ENCODE data around the gene B3GAT1.

B3GAT1 gene

DNA sequence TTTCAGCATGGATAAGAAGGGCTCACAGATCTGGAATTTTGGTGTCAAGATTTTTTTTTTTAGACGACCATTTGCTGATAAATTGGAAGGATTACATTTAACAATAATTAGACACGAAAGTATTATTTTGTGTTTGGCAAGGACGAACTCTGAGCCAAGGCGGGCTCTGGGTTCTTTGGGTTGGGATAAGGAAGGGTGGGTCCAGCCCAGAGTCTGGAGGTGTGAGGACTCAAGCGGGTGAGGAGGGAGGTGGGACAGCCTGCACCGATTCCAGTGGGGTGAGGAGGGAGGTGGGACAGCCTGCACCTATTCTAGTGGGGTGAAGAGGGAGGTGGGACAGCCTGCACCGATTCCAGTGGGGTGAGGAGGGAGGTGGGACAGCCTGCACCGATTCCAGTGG, 4.1 kb downstream of the B3GAT1 start:
- DNase-seq, result no peak

DNA sequence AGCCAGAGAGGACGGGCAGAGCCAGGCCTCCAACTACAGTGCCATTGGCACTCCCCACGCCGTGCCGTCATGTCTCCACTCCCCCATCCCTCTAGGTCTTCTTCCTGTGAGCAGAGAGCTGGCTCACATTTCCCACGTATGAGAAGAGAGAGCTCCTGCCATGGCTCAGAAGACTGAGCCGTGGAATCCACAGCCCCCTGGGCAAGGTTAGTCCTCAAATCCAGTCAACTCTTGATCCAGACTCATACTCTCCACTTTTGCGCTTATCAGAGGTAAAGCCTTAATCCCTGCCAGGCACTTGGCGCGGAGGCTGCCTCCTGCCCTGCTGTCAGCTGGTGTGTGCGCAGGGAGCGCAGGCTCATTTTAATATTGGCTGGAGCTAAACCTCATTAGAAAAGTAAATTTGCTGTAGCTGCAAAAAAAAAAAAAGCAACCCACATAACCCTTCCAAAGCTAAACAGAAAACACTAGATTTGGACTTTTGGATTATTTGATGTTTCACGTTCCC, 4.7 kb downstream of the B3GAT1 start:
- no peak for DNase-seq

DNA sequence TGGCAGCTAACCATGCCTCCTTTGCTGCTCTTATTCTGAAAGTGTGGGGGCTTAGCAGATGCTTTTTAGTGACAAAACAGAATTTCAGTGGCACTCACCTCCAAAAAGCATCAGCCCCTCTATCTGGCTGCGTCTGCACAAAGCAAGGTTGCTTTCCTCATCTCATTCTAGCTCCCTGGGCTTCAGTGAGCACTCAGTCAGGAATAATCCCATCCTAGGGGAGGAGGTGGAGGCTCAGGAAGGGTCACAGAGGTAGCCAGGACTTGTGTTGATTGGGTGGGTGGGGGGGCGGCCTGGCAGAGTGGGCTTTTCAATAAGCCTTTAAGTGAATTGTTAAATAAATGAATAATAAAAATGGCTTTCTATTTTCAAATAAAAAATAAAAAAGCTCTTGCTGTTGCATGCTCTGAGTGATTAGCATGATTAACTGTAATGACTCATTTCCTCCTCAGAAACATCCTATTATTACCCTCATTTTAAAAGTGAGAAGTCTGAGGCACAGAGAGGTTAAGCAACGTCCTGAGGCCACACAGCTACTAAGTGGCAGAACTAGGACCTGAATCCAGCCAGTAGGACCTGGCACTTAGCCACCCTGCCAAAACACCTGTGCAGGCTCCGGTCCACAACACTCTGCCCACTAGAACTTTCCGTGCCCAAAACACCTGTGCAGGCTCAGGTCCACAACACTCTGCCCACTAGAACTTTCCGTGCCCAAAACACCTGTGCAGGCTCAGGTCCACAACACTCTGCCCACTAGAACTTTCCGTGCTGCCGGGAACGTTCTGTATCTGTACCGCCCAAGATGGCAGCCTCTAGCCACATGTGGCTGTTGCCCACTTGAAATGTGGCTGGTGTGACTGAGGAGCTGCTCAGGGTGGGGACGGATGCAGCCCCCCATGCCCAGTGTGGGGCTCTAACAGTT, 5.5 kb downstream of the B3GAT1 start:
- DNase-seq, result no peak

DNA sequence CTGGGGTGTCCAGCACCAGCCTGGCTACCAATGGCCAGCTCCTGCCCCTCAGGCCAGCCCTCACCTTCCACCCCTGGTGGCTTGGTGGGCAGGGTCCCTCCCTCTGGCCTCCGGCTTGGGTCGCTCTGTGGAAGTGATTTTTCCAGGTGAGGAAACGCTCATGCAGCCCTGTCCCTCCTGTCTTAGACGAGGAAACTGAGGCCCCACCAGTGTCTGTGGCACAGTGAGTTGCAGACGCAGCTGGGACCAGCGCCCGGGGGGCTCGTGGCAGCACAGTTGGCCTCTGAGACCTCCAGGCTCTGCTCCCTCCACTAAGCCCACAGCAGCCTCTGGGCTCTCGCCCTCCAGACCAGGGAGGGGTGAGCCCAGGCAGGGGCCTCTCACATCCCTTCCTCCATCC, 6.2 kb downstream of the B3GAT1 start:
- no peak for DNase-seq

DNA sequence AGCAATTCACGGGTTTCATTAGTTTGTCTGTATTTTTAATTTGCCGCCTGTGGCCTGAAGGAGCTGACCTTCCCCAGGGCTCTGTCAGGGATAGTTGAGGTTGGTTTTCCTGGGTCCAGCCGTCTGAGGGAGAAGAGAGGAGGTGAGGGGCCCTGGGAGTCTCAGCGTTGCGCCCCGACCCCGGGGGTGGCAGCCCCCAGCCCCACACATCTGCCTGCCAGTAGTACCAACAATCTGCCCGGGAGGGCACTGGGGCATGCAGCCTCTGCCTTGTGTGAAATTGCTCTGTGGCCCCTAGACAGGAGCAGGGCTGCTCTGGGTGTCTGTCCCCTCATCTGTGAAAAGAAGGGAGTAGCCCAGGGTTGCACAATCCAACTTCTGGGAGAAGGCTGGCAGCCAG, 6.6 kb downstream of the B3GAT1 start:
- DNase-seq, result no peak

DNA sequence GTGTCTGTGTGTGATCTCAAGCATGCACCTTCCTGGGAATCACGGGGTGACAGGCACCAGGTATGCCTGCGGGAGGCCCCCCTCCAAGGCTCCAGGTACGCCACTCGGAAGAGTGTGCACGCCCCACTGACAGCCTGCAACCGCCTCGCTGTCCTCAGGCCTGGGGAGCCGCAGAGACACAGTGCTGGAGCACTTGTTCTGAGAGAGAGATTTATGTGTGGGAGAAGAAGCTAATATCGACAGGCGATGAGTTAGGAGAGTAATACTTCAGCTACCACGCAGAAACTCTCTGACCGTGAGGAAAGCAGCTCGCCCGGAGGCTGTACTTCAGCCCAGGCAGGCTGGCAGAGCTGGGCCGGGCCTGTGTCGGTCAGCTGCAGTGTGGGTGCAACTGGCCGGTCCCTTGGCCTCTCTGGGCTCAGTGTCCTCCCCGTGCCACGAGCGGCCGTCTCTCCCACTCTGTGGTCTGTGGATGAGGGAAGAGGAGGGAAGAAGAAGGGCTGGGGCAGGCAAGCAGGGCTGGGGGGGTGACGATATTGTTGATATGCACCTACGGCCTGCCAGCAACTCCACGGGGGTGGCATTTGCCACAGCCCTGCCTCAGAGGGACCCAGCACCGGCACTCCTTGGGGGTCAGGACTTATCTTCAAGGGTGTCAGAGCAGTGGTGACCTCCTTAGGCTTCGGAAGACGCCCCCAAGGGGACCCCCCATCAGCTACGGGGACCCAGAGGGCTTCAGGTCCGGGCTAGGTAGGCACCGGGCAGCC, 7.3 kb downstream of the B3GAT1 start:
- DNase-seq, result no peak

DNA sequence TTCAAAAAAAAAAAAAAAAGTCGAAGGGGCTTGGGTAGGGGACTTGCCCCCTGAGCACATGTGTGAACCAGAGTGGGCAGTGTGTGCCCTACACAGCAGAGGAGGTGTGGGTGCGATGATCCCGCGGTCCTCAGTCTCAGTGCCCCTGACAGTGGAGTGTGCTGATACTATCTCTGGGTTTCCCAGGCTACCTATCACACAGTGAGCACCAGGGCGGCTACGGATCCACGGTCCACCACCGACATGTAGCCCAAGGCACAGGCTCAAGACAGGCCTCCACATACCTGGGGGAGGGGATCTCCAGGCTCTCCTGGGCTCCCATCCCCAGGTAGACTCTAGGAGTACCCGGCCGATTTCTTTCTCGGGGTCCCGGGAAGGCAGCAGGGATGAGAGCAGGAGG, 9.1 kb downstream of the B3GAT1 start:
- DNase-seq, result no peak

DNA sequence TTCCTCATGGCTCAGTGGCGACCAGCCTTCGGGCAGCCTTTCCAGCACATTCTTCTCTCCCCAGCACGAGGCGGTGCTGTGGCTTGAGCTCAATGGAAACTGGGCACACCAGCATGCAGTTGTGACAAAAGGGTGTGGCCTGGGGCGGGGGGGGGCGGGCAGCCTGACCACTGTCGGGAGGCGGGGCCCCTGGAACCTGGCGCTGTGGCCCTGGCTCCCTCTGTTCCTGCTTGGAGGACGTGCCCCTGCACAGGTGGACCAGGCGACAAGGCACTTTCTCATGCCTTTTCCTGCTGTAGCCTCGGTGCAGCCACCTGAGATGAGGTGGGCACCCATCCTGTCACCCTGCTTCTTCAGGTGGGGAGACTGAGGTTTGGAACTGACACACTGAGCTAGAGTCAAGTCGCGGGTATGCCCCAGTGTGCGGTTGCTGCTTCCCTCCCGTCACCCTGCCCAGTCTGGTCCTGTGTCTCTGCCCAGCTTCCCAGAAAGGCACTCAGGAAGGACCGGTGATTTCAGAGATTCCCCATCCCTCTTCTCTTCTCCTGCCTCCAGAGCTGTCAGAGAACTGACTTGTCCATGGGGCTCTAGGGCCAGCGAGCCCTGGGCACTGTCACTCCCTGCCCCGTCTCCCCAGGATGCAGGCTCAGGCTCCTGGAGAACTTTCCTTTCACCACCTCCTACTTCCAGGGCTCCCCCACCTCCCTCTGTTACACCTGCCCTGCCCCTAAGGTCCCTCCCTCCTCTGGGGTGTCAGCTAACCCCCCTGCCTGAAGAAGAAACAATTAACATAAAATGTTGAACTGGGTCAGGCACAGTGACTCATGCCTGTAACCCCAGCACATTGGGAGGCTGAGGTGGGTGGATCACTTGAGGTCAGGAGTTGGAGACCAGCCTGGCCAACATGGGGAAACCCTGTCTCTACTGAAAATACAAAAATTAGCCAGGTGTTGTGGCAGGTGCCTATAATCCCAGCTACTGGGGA, 9.9 kb downstream of the B3GAT1 start:
- DNase-seq, result no peak

DNA sequence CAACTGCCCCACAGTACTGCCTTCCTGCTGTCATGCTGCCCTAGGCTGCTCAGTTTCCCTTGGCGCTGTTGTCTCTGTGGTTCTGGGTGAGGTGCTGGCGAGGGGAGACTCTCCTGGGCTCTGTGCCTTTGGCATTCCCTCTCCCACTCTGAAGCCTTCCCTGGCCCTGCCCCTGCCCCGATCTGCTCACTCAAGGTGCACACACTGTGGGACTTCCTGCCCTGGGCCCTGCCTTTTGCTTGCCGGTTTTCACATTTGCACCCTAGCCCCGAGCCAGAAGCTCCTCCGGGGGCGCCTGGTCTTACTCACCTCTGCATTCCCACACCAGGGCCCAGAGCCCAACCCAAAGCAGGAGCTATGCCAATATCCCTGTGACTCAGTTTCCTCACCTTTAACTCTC, 12.0 kb downstream of the B3GAT1 start:
- no peak for DNase-seq

DNA sequence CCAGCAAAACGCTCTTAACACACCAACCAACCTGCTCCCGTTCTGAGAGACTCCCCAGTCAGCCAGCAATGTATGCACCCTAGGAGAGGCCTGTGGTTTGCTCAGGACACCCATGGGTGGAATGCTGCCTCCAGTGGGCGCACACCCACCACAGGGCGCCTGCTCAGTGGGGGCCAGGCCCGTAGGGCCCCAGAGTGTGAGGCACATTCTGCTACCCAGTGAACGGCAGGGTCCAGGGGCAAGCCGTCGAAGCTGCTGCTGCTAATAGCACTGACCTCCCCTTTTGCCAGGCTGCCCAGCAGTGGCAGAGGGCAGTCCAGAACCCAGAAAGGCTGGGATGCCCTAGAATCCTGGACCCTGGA, 12.8 kb downstream of the B3GAT1 start:
- DNase-seq, result no peak

DNA sequence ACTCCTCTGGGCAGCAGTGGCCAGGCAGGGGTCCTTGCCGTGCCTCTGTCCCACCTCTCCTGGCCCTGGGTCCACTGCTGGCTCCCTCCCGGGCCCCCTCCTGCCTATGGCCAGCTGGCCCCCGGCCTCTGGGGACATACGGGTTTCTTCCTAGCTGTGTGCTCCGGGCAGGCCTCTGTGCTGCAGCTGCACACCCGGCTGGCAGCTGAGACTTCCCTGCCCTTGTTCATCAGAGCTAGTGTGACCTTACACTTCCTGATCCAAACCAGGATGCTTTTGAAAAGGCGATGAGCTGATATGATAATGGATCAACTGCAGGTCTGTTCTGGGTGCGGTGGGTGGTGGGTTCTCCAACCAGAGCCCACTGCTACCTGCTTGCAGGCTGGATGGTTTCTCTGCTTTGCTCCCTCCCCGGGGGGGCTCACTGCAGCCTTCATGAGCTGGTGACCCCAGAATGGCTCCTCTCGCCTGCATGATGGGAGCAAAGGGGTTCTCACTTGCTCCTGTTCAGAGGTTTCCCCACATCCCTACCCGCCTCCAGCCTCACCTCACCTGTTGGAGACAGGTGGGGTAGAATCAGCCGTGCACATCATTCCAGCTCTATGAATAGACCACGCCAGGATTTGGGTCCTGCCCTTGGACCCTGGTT, 13.3 kb downstream of the B3GAT1 start:
- no peak for DNase-seq

DNA sequence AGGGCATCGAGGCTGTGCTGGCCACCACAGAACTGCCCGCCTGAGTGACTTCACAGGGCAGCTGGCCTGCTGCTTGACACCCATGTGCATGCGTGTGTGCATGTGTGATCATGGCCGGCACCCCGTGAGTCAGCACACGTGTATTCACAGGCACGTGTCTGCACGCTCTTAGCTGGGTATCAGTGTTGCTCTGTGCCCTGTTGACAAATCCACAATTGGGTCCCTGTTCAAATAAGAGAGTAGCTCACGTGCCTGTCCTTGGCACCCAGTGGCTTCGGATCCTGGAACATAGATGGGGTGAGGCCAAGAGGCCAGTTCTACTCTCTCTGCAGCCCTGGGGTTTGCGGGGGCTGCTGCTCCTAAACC, 14.0 kb downstream of the B3GAT1 start:
- DNase-seq, result no peak

DNA sequence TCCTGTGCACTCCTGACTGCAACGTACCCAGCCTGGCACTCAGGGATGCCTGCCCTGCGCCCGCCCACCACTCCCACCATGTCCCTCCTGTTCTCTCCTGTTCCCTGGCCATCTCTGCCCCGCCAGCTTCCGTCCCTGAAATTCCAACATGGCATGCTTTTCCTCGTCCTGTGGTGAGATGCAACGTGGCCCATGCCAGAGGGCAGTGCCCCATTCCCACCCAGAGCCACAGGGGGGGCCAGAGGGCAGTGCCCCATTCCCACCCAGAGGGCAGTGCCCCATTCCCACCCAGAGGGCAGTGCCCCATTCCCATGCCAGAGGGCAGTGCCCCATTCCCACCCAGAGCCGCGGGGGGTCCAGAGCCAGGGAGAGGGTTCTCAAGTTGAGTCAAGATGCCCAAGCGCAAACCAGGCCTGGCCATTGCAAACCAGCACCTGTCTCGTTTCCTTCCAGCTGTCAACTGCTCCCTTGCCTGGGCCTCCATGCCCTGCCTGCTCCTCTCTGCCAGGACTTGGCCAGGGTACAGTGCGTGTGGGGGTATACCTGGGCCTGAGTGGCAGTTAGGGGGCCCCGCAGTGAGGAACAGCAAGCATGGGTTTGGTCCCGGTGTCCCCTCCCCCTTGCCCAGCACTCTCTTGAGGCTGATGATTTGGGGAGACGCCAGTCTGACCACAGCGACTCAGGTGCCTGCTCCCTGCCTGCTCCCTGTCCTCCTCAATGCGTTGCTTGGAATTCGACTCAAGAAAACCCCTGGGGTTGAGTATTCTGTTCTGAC, 14.6 kb downstream of the B3GAT1 start:
- no peak for DNase-seq

DNA sequence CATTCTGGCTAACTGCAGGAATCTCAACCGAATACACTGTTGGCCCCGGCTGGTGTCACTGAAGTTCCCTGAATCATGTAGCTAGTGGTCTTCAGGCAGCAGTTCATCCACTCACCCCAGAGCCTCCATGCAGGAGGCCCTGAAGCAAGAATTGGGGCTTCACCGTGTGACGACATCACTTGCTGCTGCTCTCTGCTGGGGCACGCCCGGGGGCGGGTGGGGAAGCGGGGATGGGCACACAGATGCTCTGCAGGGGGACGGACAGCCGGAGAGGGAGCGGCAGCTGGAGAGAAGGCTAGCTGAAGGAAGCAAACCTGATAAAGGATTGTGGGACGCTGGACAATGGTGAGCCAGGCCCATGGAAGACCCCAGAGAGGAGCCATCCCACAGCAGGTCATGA, 17.0 kb downstream of the B3GAT1 start:
- DNase-seq, result no peak

DNA sequence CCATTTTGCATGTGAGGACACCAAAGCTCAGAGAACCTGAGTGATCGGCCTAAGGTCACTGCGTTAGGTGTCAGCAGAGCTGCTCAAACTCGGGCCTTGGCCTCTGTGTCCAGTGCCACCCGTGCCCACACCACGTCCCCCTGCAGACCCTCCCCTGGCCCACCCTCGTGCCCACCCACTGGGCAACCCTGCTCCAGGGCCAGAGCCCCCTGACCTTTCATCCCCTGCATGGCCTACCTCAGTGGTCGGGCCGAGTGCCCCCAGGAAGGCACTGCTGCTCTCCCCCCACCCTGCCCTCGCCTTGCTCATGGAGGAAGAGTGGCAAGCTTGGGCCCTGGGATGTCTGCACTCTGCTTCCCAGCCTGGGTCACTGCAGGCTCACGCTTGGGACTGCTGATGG, 17.7 kb downstream of the B3GAT1 start:
- no peak for DNase-seq

DNA sequence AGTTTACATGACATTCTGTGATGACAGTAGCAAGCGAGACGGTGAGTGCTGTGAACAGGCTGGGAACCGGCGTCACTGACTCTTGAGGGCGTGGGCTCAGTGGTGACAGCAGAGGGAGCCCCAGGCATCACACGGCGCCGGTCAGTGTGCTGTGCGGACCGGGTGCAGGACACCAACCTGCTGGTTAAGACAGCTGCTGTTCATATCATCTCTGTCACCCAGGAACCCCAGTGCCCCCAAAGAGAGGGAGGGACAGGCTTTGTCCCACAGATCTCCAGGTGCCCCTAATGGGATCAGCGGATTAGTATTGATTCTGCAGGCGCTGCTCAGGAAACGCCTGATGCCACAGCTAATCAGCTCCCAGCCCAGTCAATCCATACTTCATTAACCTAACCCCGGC, 18.4 kb downstream of the B3GAT1 start:
- DNase-seq, result no peak

DNA sequence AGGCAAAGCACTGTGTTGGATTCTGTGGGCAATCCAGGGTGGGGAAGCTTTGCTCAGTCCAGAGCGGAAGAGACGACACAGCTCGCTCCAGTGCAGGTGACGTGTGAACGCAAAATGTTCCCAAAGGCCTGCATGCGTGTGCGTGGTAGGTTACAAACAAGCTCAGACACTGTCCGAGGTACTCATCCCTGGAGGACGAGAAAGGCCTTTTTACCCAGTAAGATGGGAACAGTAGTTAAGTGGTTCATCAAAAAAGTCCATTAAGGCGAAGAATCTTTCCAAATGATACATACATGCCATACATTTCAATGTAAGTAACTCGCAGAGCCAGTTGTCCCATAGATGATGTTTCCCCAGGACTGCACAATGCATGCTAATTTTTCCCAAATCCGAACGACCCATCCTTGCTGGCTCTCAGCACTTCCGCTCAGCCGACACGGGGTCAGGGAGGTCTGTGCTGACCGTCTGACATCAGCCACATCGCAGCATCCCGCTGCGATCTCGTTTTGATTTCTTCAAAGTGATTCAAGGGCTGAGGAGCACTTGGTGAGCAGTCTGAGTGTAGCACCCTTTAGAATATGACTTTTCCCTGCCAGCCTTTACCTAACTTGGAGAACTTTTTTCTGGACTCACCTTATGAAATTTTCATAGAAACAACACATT, 19.0 kb downstream of the B3GAT1 start:
- no peak for DNase-seq

DNA sequence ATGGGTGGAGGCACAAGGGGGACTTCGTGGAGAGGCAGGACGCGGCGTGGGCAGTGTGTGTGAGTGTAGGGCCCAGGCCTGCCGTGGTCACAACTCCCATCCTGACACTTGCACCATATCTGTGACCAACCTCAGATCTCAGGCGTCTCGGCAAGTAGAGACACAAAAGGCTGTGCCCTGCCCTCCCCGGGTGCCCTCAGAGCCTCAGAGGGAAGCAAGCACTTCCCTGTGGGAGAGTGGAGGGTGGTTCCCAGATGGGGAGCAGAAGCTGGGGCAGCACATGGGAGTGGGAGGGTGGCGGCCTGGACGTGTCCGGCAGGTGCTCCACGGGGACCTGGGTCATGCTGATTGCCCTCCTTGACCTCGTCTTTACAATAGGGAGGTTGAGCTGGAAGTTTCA, 20.4 kb downstream of the B3GAT1 start:
- DNase-seq, result no peak

DNA sequence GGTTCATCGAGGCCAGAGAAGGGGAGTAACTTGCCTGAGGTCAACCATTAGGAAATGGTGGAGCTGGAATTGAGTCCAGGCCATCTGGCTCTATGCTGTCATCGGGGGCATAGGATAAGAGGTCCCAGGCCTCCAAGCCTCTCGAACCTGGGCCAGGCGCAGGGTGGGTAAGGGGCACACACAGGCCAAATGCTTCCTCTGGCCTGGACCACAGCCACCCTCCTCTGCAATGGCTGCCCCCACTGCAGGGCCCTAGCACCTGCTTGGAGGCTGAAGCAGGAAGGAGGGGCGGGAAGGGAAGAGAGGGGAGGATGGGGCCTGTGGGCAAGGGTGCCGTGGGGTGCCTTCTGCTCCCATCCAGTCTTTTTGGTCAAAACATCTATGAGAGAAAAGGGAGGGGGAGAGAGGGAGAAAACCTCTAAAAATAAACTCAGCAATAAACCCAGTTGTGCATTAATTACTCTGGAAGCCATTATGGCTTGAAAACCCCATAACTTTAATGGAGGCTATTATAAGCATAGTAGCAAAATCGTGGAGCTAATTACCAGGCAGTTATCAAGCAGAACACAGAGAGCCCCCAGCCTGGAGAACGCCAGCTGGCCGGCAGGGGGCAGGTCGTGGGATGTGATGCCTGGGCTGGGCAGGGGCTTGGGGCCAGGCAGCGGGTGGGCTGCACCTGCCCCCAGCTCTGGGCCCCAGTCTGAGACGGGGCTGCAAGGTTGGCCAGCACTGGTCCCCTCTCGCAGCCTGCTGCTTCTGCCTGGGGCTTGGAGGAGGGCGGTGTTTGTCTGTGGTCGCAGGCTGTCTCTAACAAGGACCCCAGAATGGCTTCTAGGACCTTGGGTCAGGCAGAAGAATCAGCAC, 21.1 kb downstream of the B3GAT1 start:
- no peak for DNase-seq
